GM19025 (cell line): ENCODE results near the gene DCAF8.
"Not testable (repeated sequence)": the region's sequence is repeated elsewhere in the genome, so short reads cannot be mapped to it uniquely, and the experiment has no call there.

Experiments
- ATAC-seq: cut with Tn5 transposase; IDR thresholded peaks from one replicate; pipeline ENCODE4 v1.9.1; 2021; ENCODE audit warnings: mild to moderate bottlenecking, low read depth, moderate library complexity; ENCODE audit not compliant: unreplicated experiment

Gene DCAF8

DNA sequence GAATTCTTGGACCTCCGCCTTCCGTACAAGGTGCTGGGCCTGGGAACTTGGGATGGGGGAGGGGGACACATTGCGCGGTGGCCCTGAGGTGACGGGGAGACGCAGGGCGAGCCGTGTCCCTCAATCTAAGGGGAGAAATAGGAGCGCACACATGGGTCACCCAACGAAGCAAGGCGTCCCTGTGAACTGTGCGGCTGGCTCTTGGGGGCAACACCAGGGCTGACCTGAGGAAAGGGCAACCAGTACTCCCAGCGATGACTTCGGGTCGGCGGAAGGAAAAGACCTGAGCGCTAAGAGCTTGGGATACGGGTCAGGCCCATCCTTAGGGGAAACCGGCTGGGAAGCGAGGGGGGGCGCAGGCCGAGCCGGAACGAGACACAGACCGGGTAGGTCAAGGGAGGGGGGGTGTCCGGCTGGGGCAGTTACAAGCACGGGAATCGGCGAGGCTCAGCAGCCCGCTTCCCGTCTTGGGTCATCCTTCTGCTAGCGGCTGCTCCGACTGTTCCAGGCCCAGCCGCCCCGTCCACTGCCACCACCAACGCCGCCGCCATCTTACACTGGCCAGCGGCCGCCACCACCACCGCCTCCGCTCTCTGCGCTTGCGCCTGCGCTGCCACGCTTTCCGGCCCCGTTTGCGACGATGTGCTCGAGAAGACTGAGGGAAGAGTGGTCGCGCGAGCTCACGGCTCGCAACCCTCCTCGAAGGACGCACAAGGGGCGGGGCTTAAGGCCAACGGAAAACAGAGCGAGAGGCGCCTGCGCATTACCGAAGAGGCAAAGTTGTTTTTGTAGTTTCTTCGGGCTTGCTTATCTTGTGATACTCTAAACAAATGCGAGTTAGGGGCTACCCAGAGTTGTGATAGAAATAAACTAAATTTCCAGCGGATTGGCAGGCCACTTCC lies at the start of gene DCAF8:
Gene DCAF8, minus strand, starts transcription at position 657 of the 902 bp plus-strand sequence. CDS start 18,541 bp downstream, outside the sequence.
- peak; percentile 69 for ATAC-seq

DNA sequence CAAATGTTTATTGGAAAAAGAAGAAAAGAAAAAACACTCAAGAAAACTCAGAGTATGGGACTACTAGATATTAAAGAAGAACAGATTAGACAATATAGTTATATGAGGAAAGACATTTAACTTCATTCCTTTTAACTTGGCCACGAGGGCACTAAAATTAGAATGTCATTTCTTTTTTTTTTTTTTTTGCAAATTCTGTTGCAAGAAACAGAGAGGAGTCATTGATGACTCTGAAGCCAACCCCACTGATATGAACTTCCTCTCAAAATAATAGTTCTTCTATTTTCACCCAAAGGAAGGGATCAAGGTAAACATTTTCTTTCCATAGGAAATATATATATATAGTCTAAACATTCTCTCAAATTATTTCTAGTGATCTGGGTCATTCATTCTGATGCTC lies 47.2 kb upstream of the DCAF8 start:
- ATAC-seq = no peak

DNA sequence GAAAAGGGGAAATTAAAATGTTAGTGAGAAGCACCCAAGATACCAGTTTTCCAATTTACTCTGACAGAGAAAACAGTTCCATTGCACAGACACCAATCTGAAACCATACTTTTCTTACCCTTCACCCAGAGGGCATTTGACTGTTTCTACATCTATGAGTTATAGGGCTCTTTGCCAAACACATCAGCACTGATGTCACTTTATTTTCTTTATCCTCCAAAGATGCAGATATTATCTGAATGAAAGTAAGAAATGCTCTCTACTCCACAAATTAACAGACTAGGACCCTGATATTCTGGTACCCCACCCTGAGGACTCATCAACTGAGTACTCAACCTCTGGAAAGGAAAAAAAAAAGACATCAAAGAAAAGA lies 46.8 kb upstream of the DCAF8 start:
- ATAC-seq = no peak

DNA sequence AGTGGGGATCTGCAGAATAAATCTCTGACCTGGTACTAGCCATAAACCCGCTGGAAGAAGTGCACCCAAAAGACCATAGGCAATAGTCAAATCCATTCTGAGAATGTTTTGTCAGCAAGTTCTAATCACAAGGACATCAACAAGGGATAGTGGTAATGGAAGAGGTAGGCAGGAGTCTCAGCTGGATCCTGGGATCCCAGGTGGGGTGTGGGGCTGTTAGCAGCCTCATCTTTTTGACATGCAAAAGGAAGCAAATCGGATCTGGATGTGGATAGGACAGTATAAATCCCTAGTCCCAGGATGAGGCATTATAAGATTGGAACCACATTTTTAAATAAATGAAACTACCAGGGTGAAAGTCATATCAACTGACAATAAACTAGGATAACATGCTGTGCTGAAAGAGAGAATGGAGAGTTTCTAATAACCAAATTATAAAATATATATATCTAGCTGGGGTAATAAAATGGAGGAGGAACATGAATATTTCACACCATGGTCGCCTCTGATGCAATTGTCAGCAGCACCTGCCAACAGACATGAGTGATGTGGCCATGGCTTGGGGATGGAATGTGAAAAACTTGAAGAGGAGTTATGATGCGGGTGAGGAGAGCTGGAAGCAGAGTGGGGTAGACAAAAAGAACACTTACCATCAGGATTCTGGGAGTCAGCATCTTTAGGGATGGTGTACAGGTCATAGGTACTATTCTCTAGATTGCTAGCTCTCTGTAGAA lies 46.3 kb upstream of the DCAF8 start:
- ATAC-seq = no peak

DNA sequence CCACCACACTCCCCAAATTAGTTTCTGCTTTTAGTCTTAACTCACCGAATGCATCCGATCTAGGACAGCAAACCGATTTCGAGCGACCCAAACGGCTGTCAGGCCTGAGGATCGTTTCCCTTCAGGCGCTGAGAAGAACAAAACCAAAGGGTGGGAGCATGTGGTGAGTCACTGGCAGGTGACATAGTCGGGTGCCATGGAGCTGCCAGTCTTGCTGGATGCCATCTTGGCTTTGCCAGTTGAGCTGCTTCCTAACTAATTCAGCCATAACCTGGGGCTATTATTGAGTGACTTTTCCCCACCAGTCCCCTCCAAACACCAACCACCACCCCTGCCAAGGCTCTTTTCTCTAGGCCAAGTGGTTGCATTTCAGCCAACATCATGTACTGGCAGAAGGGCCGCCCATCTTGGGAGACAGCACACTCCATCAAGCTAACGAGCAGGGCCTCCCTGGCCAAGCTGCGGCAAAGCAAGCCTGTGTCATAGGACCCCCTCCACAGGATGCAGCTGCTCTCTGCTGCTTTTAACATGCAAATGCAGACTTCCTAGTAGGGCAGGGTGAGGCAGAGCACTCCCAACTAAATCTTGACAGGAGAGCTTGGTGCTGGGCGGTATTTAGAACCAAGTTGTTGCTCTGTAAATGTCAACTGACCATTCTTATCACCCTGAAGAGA lies 44.9 kb upstream of the DCAF8 start:
- ATAC-seq = no peak

DNA sequence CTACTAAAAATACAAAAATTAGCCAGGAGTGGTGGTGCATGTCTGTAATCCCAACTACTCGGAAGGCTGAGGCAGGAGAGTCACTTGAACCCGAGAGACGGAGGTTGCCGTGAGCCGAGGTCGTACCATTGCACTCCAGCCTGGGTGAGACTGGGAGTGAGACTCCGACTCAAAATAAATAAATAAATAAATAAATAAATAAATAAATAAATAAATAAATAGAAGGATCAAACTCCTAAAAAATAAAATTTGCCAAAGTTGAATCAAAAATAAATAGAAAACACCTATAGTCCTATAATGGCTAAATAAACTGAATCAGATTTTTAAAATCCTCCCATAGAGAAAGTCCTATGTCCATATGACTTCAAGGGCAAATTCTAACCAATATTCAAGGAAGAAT lies 37.8 kb upstream of the DCAF8 start:
- ATAC-seq = no peak

DNA sequence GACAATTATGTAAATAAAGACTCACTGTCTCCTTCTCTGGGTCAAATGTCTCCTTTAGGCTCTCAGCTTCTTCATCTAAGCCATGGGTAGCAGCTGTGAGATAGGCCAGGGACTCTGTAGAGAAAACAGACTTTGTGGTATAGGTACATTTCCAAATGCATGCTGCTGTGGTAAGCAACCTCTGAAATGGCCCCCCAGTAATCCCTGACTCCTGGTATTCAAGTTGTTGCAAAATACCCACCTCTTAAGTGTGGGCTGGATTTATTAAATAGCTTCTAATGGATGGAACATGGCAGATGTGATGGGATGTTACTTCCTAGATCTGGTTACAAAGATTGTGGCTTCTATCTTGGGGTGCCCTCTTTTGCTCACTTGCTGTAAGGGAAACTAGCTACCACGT lies 33.7 kb upstream of the DCAF8 start:
- ATAC-seq = no peak

DNA sequence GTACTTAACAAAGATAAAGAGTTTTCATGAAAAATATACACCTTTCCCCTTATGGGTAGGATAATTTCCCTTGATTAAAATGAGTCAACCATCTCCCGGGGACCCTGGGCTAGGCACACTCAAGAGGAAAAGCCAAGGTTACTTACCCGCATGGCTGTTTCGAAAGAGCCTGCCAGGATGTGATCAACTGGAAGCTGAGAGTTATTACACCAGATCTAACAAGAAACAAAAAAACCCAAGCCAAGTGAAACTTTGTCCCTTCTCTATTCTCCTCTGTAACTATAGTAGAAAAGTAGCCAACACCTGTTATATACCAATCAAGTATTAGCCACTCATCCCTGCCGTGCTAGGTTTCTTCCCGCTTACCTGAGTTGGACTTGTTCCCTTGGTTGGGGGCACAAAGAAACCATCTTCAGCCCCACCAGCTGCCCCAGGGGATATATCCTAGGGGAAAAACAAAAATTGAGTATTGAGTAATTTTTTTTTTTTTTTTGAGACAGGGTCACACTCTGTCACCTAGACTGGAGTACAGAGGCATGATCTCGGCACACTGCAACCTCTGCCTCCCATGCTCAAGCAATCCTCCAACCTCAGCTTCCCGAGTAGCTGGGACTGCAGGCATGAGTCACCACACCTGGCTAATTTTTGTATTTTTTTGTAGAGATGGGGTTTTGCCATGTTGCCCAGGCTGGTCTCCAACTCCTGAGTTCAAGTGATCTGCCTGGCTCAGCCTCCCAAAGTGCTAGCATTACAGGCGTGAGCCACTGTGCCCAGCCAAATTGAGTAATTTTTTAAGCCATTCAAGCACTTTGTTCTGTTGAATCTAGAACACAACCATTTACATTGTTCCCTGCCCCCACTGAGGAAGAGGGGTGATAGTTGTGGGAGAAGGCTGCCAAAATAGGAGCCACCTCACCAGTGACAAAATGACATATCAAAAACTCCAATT lies 30.9 kb upstream of the DCAF8 start:
- ATAC-seq = no peak

DNA sequence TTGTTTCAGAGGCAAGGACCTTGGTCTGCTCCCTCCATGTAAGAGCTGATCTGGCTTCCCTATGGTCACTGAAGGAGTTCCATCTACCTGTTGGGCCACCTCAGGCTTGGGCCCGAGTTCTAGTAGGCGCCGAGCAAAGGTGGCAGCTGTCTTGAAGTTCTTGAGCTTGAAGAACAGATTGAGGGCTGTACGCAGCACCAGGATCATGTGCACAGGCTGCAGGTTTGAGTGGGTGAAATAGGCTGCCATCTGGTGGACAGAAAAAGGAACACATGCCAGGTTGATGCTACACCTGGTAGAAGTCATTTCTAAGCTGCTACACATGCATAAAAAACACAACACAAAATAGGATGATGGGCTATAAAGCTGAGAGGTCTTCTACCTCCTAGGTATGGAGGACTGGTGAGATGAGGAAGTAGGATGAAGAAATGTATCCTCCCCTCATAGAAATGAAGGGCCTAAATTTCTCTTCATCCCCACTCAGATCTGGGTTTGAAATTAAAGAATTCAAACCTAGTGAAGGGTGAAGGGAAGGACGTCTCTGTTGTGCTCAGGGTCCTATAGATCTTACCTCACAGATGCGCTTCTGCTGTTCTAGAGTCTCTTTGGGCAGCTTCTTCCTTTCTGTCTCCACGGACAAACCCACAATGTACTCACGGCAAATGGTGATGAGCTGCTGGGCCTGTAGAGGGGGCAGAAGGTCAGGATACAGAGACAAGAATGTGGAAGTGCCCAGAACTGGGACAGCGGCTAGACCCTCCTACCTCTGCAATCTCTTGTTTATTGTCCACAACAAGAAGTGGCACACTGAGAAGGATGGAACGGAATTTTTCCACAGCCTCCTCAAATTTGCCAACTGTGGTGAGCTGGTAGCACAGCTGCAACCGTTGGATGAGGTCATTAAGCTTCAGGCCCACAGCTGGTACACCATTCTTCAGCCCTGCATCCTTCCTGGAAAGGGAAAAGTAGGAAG lies 29.2 kb upstream of the DCAF8 start:
- no peak for ATAC-seq

DNA sequence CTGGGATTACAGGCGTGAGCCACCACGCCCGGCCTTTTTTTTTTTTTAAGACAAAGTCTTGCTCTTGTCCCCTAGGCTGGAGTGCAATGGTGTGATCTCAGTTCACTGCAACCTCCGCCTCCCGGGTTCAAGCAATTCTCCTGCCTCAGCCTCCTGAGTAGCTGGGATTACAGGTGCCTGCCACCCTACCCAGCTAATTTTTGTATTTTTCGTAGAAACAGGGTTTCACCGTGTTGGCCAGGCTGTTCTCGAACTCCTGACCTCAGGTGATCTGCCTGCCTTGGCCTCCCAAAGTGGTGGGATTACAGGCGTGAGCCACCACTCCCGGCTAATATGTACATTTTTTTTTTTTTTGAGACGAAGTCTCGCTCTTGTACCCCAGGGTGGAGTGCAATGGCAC lies 25.4 kb upstream of the DCAF8 start:
- not testable (repeated sequence) for ATAC-seq

DNA sequence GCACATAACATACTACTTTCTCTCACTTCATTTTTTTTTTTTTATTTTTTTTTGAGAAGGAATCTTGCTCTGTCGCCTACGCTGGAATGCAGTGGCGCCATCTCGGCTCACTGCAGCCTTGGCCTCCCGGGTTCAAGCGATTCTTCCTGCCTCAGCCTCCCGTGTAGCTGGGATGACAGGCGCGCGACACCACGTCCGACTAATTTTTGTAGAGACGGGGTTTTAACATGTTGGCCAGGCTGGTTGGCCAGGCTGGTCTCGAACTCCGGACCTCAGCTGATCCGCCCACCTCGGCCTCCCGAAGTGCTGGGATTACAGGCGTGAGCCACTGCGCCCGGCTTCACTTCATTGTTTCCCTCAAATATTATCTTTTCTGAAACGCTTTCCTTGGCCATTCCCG lies 23.2 kb upstream of the DCAF8 start:
- ATAC-seq = no peak

DNA sequence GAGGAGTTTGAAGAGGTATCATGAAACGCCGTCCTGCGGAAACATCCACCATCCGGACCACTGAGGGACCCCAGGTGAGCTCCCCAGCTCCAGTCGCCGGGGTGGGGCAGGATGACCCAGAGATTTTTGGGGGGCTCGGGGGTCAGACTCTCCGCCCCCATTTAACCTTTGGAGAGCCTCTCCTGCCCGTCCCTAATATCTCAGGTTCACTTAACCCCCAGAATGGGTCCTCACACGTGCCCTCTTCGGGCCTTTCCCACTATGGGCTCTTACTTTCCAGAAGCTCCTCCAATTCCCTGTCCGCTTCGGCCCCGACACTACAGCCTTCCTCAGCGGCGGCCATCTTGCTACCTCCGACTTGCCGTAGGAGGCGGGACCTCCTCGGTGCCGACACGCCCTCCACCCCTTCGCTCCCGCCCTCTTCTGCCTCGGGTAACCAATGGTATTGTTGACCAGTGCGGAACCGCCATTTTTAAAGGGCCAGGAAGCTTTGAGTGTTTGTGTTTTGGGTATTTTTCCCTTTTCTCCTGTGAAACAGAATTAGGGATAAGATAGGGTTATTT lies 22.5 kb upstream of the DCAF8 start, which contains the start of gene PEX19:
Gene PEX19, minus strand, starts transcription at position 352 of the 563 bp plus-strand sequence. Its CDS starts 9 bp downstream, at position 343.
- ATAC-seq = peak; percentile 97

DNA sequence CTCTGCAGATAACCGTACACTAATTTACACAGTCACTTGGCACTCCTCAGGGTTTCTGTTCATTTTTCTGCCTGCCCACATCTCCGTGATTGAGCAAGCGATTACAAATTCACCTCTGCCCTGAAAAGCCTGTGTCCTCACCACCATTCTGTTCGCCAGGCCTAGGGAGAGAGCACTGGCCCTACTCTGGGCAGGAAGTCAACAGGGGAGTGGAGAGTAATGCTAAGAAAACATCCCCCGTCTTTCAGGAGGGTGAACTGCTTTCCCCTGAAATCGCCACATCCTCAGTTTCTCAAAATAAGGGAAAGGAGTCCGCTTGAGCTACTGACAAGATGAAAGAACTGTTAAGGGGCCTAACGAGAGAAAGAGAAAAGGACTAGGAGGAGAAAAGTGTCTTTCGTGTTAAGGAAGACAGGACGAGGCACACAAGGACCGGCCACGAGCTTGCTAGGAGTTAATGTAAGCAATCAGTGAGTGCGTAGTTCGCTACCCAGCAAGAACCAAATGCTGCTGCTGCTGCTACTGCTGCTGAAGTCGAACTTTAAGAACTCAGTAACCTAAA lies 22.0 kb upstream of the DCAF8 start:
- ATAC-seq = no peak

DNA sequence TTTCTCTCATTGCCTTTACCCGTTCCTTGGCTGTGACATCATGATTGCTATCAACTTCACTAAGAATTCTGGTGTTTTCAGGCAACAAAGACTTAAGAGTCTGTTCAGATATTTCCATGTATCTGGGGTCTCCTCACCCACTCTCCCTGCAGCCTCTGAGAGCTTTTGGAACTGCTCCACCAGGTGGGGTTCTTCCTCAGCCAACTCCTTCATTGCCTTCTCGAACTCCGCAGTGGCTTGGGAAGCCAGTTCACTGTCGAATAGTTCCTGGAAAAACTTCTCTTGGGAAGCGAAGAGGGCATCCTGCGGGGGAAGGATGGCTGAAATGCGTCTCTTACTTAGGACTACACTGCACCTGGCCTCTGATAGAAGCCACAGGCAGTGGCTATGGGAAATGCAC lies 20.5 kb upstream of the DCAF8 start:
- no peak for ATAC-seq

DNA sequence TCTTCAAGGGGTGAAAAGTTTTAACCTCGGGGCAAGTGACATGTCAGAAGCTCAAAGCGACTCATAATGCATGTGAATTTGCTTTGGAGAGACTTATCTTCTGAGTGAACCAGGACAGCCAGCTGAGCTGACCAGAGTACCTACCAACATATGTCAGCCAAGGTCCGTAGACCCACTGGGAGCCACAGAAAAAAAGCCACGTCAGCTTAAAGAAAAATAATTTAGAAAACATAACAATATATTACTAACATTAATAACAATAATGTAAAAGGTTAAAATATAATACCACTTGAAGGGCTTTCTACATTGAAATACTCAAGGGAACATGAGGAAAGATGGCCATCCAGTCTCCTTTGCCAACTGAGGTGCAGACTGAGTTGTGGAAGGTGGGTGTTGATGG lies 15.6 kb upstream of the DCAF8 start:
- no peak for ATAC-seq

DNA sequence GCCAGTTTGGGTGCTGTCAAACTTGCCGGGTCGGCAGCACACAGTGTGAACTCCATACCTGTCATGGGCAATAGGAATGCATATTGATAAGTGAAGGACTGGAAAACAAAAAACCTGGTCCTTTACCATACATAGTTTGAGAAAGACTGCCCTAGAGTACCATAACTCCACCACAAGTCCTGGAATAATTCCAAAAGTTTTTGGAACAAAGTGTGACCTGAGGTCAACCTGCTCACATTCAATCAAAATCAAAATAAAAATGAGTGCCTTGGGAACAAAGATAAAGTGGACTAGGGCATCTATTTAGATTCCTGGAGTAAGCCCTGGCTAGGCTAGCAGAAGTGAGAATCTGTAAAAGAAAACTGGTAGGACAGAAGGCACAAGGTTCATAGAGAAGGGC lies 15.0 kb upstream of the DCAF8 start:
- ATAC-seq = no peak

DNA sequence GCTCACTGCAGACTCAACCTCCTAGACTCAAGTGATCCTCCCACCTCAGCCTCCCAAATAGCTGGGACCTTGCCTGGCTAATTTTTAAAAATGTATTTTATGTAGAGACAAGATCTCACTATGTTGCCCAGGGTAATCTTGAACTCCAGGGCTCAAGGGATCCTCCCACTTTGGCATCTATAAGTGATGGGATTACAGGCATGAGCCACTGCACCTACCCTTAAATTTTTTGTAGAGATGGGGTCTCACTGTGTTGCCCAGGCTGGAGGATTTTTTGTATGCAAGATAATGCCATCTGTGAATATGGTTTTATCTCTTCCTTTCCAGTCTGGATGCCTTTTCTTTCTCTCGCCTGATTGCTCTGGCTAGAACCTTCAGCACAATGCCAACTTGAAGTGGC lies 8.7 kb upstream of the DCAF8 start:
- ATAC-seq = no peak

DNA sequence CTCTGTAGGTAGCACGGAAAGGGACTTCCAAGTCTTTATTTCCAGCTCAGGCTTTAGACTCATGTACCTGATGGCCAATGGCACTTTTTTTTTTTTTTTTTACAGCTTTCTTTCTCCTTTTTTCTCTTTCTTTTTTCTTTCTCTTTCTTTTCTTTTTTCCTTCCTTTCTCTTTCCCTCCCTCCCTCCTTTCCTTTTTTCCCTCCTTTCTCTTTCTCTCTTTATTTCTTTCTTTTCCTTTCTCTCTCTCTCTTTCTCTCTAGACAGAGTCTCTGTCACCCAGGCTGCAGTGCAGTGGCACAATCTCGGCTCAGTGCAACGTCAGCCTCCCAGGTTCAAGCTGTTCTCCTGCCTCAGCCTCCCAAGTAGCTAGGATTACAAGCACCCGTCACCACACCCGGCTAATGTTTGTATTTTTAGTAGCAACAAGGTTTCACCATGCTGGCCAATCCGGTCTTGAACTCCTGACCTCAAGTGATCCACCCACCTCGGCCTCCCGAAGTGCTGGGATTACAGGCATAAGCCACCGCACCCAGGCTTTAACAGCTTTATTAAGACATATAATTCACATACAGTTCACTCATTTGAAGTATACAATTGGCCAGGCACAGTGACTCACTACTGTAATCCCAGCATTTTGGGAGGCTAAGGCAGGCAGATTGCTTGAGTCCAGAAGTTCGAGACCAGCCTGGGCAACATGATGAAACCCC lies 5.1 kb upstream of the DCAF8 start:
- no peak for ATAC-seq
